ENCODE measurements around the gene STAG1. TPM values are rescaled to one million over a fixed set of nuclear protein-coding genes. Genes with fewer than 3 reads are reported as not detected.
"Not testable (repeated sequence)": the region's sequence is repeated elsewhere in the genome, so short reads cannot be mapped to it uniquely, and the experiment has no call there.

The STAG1 gene
- total RNA-seq, 2 donors from 2014 or later: 45.7 to 55.8 TPM

- DNase-seq (ENCODE audit: low spot score): no peak
- intact Hi-C loops (cut with DNase I): no loop called here
Observed at GRCh38 chr3:136380530-136380929, 371.6 kb downstream of the STAG1 start.

GRCh38 chr3:136378011-136378410 lies 374.2 kb downstream of the STAG1 start:
- intact Hi-C loops (cut with DNase I): no loop called here
- no peak for DNase-seq (ENCODE audit: low spot score)

DNA sequence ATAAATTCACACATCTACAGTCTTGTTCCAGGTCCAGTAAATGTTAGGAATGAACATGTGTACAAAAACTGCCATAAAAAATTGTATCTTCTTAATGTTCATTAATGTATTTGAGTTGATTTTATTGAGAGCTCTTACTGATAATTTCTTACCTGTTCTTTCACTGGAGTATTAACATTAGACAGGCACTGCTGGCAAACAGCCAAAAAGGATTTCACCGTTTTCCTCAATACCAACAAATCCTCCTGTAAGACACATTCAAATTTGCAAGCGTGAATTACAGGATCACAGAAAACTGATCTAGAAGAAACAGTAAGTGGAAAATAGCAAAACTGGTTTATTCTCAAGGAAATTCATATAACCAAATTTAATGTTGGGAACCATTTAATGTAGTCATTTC lies 374.7 kb downstream of the STAG1 start:
- no peak for DNase-seq (ENCODE audit: low spot score)
- intact Hi-C loops (cut with DNase I): no loop called here

DNA sequence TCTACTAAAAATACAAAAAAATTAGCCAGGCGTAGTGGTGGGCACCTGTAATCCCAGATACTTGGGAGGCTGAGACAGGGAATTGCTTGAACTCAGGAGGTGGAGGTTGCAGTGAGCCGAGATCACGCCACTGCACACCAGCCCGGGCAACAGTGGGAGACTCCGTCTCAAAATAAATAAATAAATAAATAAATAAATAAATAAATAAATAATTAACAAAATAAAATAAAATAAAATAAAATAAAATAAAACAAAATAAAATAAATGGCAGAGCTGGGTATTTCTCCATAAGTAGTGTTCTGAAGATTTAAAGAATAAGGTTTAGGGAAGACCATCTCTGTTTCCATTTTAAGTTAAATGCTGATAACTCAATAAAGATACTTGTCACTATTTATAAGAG lies 376.4 kb downstream of the STAG1 start:
- intact Hi-C loops (cut with DNase I); DNase-seq (ENCODE audit: low spot score): not testable (repeated sequence)

GRCh38 chr3:136366289-136366688 lies 385.9 kb downstream of the STAG1 start:
- intact Hi-C loops (cut with DNase I): no loop called here
- DNase-seq (ENCODE audit: low spot score): no peak

- no peak for DNase-seq (ENCODE audit: low spot score)
- intact Hi-C loops (cut with DNase I): no loop called here
Observed at GRCh38 chr3:136353461-136353860, 398.7 kb downstream of the STAG1 start.

DNA sequence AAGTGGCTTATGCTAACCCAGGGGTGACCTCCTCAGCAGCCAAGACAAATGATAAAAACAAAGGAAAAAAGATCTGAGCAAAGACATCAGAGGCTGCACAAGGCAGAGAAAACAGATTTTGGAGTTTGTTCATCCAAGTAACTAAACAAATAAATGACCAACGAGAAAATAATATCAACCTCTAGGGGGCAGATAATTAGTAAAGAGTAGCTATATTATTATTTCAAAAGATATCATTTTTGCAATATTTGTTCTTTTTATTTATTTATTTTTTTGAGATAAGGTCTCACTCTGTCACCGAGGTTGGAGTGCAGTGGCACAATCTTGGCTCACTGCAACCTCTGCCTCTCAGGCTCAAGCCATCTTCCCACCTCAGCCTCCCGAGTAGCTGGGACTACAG lies 400.3 kb downstream of the STAG1 start:
- intact Hi-C loops (cut with DNase I): no loop called here
- no peak for DNase-seq (ENCODE audit: low spot score)

DNA sequence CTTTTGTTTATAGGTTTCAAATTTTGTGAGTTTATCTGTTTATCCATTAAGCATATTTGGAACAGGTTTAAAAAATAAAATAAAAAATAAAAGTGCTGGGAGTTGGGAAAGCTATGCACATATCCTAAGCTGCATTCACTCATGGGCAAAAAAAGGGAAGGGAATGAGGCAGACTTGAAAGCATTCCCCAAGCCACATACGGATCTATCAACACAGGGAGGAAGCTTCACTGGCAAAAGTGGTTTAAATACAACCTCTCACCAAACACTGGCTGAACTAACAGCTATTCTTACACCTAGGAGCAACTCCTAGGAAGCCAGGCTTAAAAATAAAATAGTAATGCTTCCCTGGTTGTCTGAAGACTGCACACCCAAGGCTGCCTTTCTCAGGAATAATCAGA lies 400.8 kb downstream of the STAG1 start:
- intact Hi-C loops (cut with DNase I): no loop called here
- no peak for DNase-seq (ENCODE audit: low spot score)

DNA sequence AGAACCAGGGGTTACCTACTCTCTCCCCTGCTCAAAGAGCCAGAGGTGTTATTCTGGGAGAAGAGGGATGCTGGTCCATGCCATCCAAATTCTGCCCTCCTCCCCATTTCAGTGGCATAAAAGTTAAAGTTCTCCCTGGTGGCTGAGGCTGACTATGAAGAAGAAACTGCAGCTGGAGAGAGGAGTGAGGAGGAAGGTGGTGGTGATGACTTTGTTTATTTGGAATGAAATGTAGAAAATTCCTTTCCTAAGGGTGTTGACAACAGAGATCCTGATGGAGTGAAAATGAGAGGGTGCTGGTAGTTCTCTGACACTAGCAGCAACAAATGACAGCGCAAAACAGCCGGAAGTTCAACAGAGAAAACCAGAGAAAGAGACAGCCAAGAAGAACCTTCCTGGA lies 401.6 kb downstream of the STAG1 start:
- no peak for DNase-seq (ENCODE audit: low spot score)
- intact Hi-C loops (cut with DNase I): no loop called here

DNA sequence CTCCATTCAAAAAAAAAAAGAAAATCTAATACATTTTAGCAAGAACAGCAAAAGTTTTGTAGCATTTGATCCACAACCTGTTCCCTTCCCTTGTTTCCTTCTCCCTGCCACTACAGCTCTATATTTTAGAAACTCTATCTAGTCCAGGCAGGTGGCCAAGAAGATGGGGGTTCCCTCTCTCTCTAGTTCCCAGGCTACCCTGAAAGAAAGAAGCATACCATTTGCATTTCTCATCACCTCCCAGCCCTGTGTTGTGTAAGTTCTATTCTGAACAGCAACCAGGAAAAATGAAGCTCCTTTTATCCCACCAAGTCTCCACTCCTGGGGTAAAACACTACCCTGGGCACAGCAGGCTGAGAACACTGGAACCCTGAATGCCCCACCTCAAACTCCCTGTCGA lies 402.0 kb downstream of the STAG1 start:
- intact Hi-C loops (cut with DNase I): no loop called here
- DNase-seq (ENCODE audit: low spot score): no peak

DNA sequence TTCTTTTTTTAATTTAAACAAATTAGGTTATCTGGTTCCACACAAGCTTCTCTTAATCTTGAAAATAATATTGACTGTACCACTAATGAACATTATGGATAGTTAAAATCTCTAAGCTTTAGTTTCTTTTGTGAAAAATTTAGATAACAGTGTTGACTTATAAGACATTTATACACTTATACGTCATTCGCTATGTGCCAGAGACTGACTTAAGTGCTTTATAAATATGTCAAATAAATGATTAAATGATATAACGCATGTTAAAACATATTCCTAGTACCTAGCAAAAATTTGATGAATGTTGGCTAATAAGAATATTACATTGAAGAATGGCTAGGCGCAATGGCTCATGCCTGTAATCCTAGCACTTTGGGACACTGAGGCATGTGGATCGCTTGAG lies 405.7 kb downstream of the STAG1 start:
- intact Hi-C loops (cut with DNase I): no loop called here
- no peak for DNase-seq (ENCODE audit: low spot score)

GRCh38 chr3:136343873-136344555 lies 408.2 kb downstream of the STAG1 start:
- intact Hi-C loops (cut with DNase I): no loop called here
- DNase-seq (ENCODE audit: low spot score): peak; percentile 96

DNA sequence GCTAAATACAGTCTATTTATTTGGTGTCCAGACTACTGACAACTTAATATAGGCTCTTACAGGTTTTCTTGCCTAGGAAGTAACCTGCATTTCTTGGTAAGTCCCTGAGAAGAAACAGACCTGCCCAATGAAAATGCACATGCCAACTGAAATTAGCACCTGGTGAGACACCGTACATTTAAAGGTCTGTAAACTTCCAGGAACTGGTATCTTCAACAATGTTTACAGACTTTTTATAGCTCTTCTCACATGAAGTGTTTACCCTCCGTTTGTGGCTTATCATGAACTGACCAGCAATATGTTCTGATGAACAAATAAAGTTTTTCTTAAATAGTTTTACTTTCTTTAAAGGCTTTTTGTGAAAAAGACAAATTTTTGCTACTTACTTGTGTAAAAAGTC lies 408.7 kb downstream of the STAG1 start:
- DNase-seq (ENCODE audit: low spot score): no peak
- intact Hi-C loops (cut with DNase I): no loop called here

- no peak for DNase-seq (ENCODE audit: low spot score)
- intact Hi-C loops (cut with DNase I): no loop called here
Observed at GRCh38 chr3:136336329-136337100, 415.7 kb downstream of the STAG1 start.

- intact Hi-C loops (cut with DNase I); DNase-seq (ENCODE audit: low spot score): not testable (repeated sequence)
Observed at GRCh38 chr3:136334726-136335125, 417.5 kb downstream of the STAG1 start.

GRCh38 chr3:136334209-136334608 lies 418.0 kb downstream of the STAG1 start:
- DNase-seq (ENCODE audit: low spot score): no peak
- intact Hi-C loops (cut with DNase I): no loop called here

DNA sequence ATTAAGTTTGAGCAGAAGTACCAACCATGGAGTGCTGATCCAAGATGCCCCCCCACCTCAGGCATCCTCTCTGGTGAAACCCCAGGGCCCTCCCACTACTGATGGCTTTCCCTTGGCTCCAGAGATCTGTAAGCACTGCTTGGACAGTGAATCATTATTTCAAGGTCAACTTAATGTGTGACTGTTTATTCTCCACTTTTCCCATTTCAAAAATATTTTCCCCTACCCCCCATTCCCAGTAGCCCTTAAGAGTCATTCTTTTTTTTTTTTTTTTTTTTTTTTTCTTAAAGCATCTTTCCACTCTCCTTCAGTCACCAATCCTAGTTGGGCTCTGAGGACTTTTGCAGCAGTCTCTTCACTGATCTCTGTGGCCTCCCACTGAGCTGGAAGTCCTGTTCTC lies 419.4 kb downstream of the STAG1 start:
- no peak for DNase-seq (ENCODE audit: low spot score)
- intact Hi-C loops (cut with DNase I): no loop called here

DNA sequence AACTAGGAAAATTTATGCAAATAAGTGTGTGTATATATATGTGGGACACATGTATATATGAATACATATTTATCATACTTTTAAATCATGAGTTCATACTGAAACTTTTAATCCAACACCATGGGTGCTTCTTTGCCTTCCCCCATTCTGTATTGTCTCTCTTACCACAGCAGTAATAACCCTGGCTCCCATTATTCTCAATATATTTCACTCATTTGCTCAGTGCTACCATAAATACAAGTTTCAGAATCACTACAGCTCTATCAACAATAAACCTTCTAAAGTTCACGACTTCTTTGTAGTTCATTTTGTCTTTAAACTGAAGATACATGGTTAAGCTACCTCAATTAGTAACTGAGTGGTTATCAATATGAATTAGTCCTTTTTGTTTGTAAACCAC lies 419.9 kb downstream of the STAG1 start:
- DNase-seq (ENCODE audit: low spot score): no peak
- intact Hi-C loops (cut with DNase I): no loop called here

GRCh38 chr3:136330900-136331299 lies 421.3 kb downstream of the STAG1 start:
- DNase-seq (ENCODE audit: low spot score): no peak
- intact Hi-C loops (cut with DNase I): no loop called here

GRCh38 chr3:136329593-136329992 lies 422.6 kb downstream of the STAG1 start:
- no peak for DNase-seq (ENCODE audit: low spot score)
- intact Hi-C loops (cut with DNase I): no loop called here

DNA sequence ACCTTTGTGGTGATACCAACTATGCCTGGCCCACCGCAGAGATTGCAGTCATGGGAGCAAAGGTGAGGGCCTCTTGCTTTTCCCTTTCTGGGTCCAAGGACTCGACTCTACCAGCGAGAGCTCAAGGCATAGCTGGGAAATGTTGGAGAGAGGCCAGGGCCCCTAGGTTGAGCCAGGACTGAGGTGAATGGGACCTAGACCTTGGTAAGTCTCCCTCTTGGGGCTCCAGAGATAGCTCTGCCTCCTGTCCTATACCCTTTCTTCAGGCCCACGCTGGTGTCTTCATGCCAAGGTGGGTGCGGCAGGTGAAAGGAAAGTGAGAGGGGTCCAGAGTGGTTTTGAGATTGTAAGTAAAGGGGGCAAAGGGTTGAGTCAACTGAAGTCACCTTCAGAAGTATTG lies 424.5 kb downstream of the STAG1 start:
- no peak for DNase-seq (ENCODE audit: low spot score)
- intact Hi-C loops (cut with DNase I): no loop called here
